ENCODE measurements around the gene GPS1. TPM values are rescaled to one million over a fixed set of nuclear protein-coding genes. Genes with fewer than 3 reads are reported as not detected.

The GPS1 gene
- total RNA-seq, 1 donor from 2014 or later, result 71.5 TPM

DNA sequence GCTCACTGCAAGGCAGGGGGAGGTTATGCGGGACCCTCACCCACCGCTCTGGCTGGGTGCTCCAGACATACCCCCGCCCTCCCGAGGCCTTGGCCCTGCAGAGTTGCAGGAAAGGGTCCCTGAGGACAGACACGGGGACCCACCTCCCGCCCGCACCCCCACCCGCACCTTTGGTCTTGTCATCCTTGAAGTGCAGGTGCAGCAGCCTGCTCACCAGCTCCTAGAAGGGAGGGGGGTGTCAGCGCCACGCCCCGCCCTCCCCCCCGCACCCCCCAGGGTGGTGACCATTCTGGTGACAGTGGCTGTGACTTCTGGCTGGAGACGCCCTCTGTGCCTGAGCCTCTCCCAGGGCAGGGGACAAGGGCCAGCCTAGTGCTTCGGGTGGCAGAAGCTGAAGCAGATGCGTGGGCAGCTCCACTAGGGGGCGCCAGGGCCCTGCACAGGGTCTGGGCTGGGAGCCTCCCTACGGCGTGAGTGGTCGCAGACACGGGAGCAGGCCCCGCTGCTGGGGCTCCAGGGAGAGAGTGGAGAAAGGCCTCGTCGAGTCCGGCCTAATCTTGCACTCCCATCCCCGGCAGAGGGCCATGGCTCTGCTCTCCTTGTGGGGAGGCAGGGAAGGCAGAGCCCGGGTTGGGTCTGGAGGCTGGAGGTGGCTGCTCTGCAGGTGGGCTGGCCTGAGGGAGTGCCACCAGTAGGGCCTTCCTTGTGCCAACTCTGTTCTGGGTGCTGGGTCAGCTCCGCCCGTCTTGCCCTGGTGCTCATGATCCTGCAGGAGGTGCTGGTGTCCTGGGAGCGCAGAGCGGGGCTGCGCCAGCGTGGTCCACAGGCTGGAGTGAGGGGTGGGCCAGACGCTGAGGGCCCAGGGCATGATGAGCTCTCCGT is 31.8 kb upstream of the GPS1 start:
- ATAC-seq, result no peak
- Histone ChIP-seq H3K4me3 (no peak overlapping the region), H3K9me3 (no peaks in the 10 kb centered on the region), H3K27me3 (ENCODE audit: low read depth) (no peaks in the 10 kb centered on the region), H3K27ac (no peak overlapping the region), H3K36me3 (no peaks in the 10 kb centered on the region), H3K4me1 (peaks cover 55% of the 10 kb centered on the region)
- TF ChIP-seq CTCF (IDR thresholded peaks at IDR 0.05), result peak; percentile 79
- DNase-seq, result peak; percentile 81
- intact Hi-C loops (cut with DNase I), result no loop called here

- intact Hi-C loops (cut with DNase I), result no loop called here
- H3K9me3 ChIP-seq, result no peaks in the 10 kb centered on the region
- ATAC-seq (no peak), DNase-seq (no peak)
- H3K4me1 ChIP-seq, result peaks cover 55% of the 10 kb centered on the region
- H3K36me3 ChIP-seq, result no peaks in the 10 kb centered on the region
- H3K27ac ChIP-seq, result no peak overlapping the region
- no peak for TF ChIP-seq CTCF (IDR thresholded peaks at IDR 0.05)
- no peak overlapping the region for H3K4me3 ChIP-seq
- H3K27me3 ChIP-seq (ENCODE audit: low read depth), result no peaks in the 10 kb centered on the region
These were observed 31.1 kb upstream of the GPS1 start for GRCh38 chr17:82020572-82021106.

DNA sequence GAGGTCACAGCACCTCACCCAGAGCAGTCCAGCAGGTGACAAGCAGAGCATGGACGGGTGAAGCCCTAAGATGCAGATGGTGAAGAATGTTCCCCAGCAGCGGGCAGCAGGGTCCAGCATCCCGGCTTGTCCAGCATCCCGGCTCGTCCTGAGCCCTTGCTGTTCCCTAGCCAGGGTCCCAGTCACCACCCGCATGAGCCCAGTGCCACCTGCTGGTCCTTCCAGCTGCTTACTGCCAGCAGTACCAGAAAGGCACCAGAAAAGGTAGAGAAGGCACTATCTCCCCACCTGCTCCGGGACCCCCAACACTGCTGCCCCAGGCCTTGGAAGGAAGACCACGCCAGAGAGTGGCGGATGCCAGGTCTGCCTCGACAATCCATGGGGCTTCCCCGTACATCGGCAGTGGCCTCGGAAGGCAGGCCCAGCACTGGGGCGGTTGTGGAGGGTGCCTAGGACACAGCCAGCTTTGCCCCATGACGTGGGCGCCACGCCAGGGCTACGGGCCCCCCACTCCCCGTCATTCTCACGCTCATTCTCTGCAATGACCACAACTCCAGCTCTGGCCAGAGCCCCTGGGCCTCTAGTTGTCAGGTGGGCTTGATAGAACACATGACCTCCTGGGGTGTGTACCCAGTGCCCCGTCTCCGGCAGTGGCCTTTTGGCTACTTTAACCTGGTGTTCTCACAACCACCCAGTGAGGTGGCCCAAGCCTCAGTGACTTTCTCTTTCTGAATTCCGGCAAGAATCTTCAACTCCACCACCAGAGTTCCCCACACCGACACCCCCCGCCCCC is 30.4 kb upstream of the GPS1 start:
- ATAC-seq, result peak; percentile 4 to 33
- no peaks in the 10 kb centered on the region for H3K36me3 ChIP-seq
- H3K4me1 ChIP-seq, result peaks cover 55% of the 10 kb centered on the region
- H3K27ac ChIP-seq, result peak overlapping the region; percentile 83
- peak overlapping the region; percentile 97 for H3K4me3 ChIP-seq
- DNase-seq, result peak; percentile 85
- peak; percentile 74 for TF ChIP-seq CTCF (IDR thresholded peaks at IDR 0.05)
- intact Hi-C loops (cut with DNase I), result no loop called here
- no peaks in the 10 kb centered on the region for H3K9me3 ChIP-seq
- no peaks in the 10 kb centered on the region for H3K27me3 ChIP-seq (ENCODE audit: low read depth)

GRCh38 chr17:82021900-82022309 is 29.8 kb upstream of the GPS1 start:
- DNase-seq, result no peak
- H3K27ac ChIP-seq, result peak overlapping the region; percentile 83
- H3K4me3 ChIP-seq, result peak overlapping the region; percentile 97
- no peaks in the 10 kb centered on the region for H3K9me3 ChIP-seq
- peaks cover 55% of the 10 kb centered on the region for H3K4me1 ChIP-seq
- ATAC-seq, result no peak
- no peak for TF ChIP-seq CTCF (IDR thresholded peaks at IDR 0.05)
- intact Hi-C loops (cut with DNase I), result no loop called here
- no peaks in the 10 kb centered on the region for H3K36me3 ChIP-seq
- no peaks in the 10 kb centered on the region for H3K27me3 ChIP-seq (ENCODE audit: low read depth)

DNA sequence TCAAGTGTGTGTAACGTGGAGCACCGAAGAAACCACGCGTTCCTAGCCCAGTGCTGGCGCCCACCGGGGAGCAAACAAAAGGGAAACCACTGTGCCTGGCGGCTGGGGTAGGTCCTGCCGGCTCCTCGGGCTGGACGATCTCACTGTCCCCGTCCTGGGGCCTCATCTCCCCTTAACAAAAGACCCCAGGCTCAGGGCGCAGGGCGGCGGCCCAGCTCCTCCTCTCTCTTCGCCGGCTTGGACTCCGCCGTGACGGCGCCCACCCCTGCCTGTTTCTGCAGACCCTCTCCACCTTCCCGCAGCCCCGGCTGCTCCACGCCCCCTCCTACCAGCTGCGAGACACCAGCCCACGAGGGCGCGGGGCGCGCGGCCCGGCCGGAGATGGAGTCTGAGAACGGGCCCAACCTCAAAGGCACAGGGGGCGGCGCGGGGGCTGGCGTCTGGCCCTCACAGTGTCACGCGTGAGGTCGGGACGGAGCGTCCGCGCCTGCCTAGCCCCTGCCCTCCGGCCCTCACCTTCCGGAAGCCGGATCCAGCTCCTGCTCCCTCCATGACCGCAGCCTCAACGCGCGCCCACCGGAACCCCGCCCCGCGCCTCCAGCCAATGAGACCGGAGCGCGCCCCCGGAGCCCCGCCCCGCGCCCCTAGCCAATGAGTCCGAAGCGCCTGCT is 29.3 kb upstream of the GPS1 start, which contains the start of gene CENPX:
Gene CENPX (minus strand): TSS at position 569 of the 671 bp plus-strand sequence. CDS start 17 bp downstream, at position 552.
- no peak for TF ChIP-seq CTCF (IDR thresholded peaks at IDR 0.05)

More for the DNA sequence above, 29.3 kb upstream of the GPS1 start, which contains the start of gene CENPX:
- peak within 1 kb of the TSS; percentile 83 for H3K27ac ChIP-seq
- H3K4me3 ChIP-seq, result peak within 1 kb of the TSS; percentile 97
- intact Hi-C loops (cut with DNase I), result no loop called here
- H3K9me3 ChIP-seq, result no peaks in the 10 kb centered on the region
- H3K27me3 ChIP-seq (ENCODE audit: low read depth), result no peaks in the 10 kb centered on the region
- ATAC-seq (no peak), DNase-seq (no peak)
- no peaks in the 10 kb centered on the region for H3K36me3 ChIP-seq
- peaks cover 54% of the 10 kb centered on the region for H3K4me1 ChIP-seq

Measured in lower lobe of right lung (tissue), 2 donors.